ENCODE measurements around the gene ATP5PF.
"Not testable (repeated sequence)": the region's sequence is repeated elsewhere in the genome, so short reads cannot be mapped to it uniquely, and the experiment has no call there.

ATP5PF gene

GRCh38 chr21:25721987-25722386 lies 12.7 kb downstream of the ATP5PF start:
- no peak for DNase-seq

- DNase-seq: no peak
These were observed 17.1 kb downstream of the ATP5PF start for GRCh38 chr21:25717491-25718147.

- not testable (repeated sequence) for DNase-seq
These were observed 20.6 kb downstream of the ATP5PF start for GRCh38 chr21:25714066-25714465.

- DNase-seq: no peak
These were observed 24.2 kb downstream of the ATP5PF start for GRCh38 chr21:25710550-25710949.

- DNase-seq: no peak
These were observed 24.9 kb downstream of the ATP5PF start for GRCh38 chr21:25709684-25710265.

- DNase-seq: peak; percentile 30
These were observed 26.1 kb downstream of the ATP5PF start for GRCh38 chr21:25708467-25709065.

- DNase-seq: no peak
These were observed 33.2 kb downstream of the ATP5PF start for GRCh38 chr21:25701529-25701928.

GRCh38 chr21:25700741-25701140 lies 34.0 kb downstream of the ATP5PF start:
- DNase-seq: no peak

- not testable (repeated sequence) for DNase-seq
These were observed 39.2 kb downstream of the ATP5PF start for GRCh38 chr21:25695461-25695860.

- DNase-seq: no peak
These were observed 42.7 kb downstream of the ATP5PF start for GRCh38 chr21:25691976-25692375.

GRCh38 chr21:25689226-25689625 lies 45.5 kb downstream of the ATP5PF start:
- DNase-seq: no peak

- no peak for DNase-seq
These were observed 46.2 kb downstream of the ATP5PF start for GRCh38 chr21:25688275-25689155.

GRCh38 chr21:25687787-25688186 lies 46.9 kb downstream of the ATP5PF start:
- DNase-seq: no peak

- DNase-seq: no peak
These were observed 52.3 kb downstream of the ATP5PF start for GRCh38 chr21:25682382-25682781.

- DNase-seq: no peak
These were observed 58.3 kb downstream of the ATP5PF start for GRCh38 chr21:25676451-25676850.

All from HCEC 1CT (cell line).